SH-SY5Y (cell line): Measurements from ENCODE around the gene DMTF1.

Experiments used
- GATA2 ChIP-seq: IDR thresholded peaks from 2 replicates; pipeline ENCODE4 v1.6.1; 2011; ENCODE audit warnings: mild to moderate bottlenecking, low read depth, low read length
- GATA3 ChIP-seq: IDR thresholded peaks from 2 replicates; pipeline ENCODE4 v1.6.1; 2011; ENCODE audit warnings: low read depth, mild to moderate bottlenecking, low read length, moderate library complexity

DNA sequence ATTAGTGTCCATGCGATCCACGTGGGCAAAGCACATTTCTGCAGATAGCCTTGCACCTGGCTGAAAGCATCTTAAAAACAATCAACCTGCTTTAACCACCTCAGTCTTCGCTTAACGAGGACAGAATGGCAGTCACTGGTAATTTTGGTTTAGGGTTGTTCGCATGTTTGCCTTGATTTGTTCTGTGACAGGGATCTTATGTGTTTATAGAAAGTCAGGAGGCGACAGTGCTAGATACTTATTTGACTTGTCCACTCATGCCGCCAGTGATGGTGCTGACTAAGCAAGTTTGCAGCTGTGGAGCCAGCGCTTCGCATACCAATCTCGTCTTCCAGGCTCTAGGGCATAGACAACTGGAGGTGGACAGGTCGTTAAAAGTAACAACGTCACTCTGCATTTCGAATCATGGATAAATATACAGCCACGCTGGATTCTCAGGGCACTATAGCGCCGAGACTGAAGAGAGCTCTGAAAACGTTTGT, 68.5 kb downstream of the DMTF1 start:
- TF ChIP-seq GATA2 (no peak), GATA3 (no peak)
